HEK293 (cell line): Measurements from ENCODE around the gene CD274.

Source experiments
- CTCF ChIA-PET: fragments of 350-600 bp; formaldehyde crosslinking; extraction: SDS; loops from one replicate; lab custom pipeline; 2021; ENCODE audit warnings: antibody characterized with exemption; lab: Yijun Ruan, JAX
- POLR2A ChIA-PET: fragments of 300-600 bp; formaldehyde crosslinking; extraction: SDS; loops from one replicate; lab custom pipeline; 2020; ENCODE audit warnings: antibody characterized with exemption, inconsistent platforms; lab: Yijun Ruan, JAX
- H3K27ac ChIP-seq: fragments of 200-500 bp; sonication (Bioruptor generic); 2 replicates; pipeline ENCODE4 v1.5.1; 2014; ENCODE audit warnings: low read depth, low read length, control low read depth, inconsistent platforms; ENCODE audit errors: extremely low read depth
- H3K36me3 ChIP-seq, 2 experiments: fragments of 200-500 bp in 1 of 2; sonication (Bioruptor generic) in 1 of 2; 1 replicate in 1 of 2; 2 replicates in 1 of 2; pipeline ENCODE4 v1.5.1; 2014 to 2017; ENCODE audit warnings: inconsistent platforms in 2 of 2, low read length in 2 of 2; ENCODE audit not compliant: control insufficient read depth in 2 of 2, insufficient read depth in 1 of 2
- H3K4me1 ChIP-seq: fragments of 200-500 bp; sonication (Bioruptor generic); 2 replicates; pipeline ENCODE4 v1.5.1; 2014; ENCODE audit warnings: mild to moderate bottlenecking, low read length, inconsistent platforms; ENCODE audit not compliant: control insufficient read depth, insufficient read depth
- H3K4me3 ChIP-seq: 2 replicates; pipeline ENCODE4 v1.5.1; 2011; ENCODE audit warnings: low read depth, mild to moderate bottlenecking, control low read depth, low read length, moderate library complexity
- H3K9me3 ChIP-seq: fragments of 200-500 bp; sonication (Bioruptor generic); 2 replicates; pipeline ENCODE4 v1.5.1; 2014; ENCODE audit warnings: low read depth, low read length, inconsistent platforms; ENCODE audit not compliant: control insufficient read depth, insufficient read depth
- AEBP2 ChIP-seq: fragments of 450-650 bp; formaldehyde crosslinking; IDR thresholded peaks from 2 replicates; pipeline ENCODE4 v1.5.1; 2016; ENCODE audit warnings: missing biosample characterization, missing genetic modification characterization, borderline replicate concordance
- GLIS1 ChIP-seq: fragments of 450-650 bp; formaldehyde crosslinking; IDR thresholded peaks from 2 replicates; pipeline ENCODE4 v1.5.1; 2016; ENCODE audit warnings: missing biosample characterization, missing genetic modification characterization
- KLF1 ChIP-seq: fragments of 450-650 bp; formaldehyde crosslinking; IDR thresholded peaks from 2 replicates; pipeline ENCODE4 v1.5.1; 2016; ENCODE audit warnings: missing biosample characterization, missing genetic modification characterization
- PRDM1 ChIP-seq: fragments of 450-650 bp; formaldehyde crosslinking; IDR thresholded peaks from 2 replicates; pipeline ENCODE4; 2016; ENCODE audit warnings: missing biosample characterization, missing genetic modification characterization
- PRDM6 ChIP-seq: fragments of 450-650 bp; formaldehyde crosslinking; IDR thresholded peaks from 2 replicates; pipeline ENCODE4 v1.5.1; 2017; ENCODE audit warnings: missing biosample characterization, missing genetic modification characterization
- RBAK ChIP-seq: fragments of 450-650 bp; formaldehyde crosslinking; IDR thresholded peaks from 2 replicates; pipeline ENCODE4 v1.5.1; 2016; ENCODE audit warnings: missing biosample characterization, missing genetic modification characterization
- SP7 ChIP-seq: fragments of 450-650 bp; formaldehyde crosslinking; IDR thresholded peaks from 2 replicates; pipeline ENCODE4 v1.5.1; 2016; ENCODE audit warnings: missing biosample characterization, missing genetic modification characterization
- YY1 ChIP-seq: fragments of 450-650 bp; formaldehyde crosslinking; IDR thresholded peaks from 2 replicates; pipeline ENCODE4 v1.5.1; 2018; ENCODE audit warnings: missing biosample characterization, missing genetic modification characterization
- ZBTB10 ChIP-seq: fragments of 450-650 bp; formaldehyde crosslinking; IDR thresholded peaks from 2 replicates; pipeline ENCODE4 v1.5.1; 2016; ENCODE audit warnings: missing biosample characterization, missing genetic modification characterization
- ZNF114 ChIP-seq: fragments of 450-650 bp; formaldehyde crosslinking; IDR thresholded peaks from 2 replicates; pipeline ENCODE4 v1.5.0; 2017; ENCODE audit warnings: missing biosample characterization, missing genetic modification characterization
- ZNF140 ChIP-seq: fragments of 450-650 bp; formaldehyde crosslinking; IDR thresholded peaks from 2 replicates; pipeline ENCODE4 v1.5.1; 2016; ENCODE audit warnings: missing biosample characterization, missing genetic modification characterization
- ZNF184 ChIP-seq: fragments of 450-650 bp; IDR thresholded peaks from 2 replicates; pipeline ENCODE4 v1.5.1; 2018; ENCODE audit warnings: missing biosample characterization, mild to moderate bottlenecking, missing genetic modification characterization
- ZNF248 ChIP-seq: fragments of 450-650 bp; formaldehyde crosslinking; IDR thresholded peaks from 2 replicates; pipeline ENCODE4 v1.5.1; 2017; ENCODE audit warnings: missing biosample characterization, missing genetic modification characterization
- ZNF280C ChIP-seq: fragments of 450-650 bp; formaldehyde crosslinking; IDR thresholded peaks from 2 replicates; pipeline ENCODE4 v1.5.1; 2016; ENCODE audit warnings: missing biosample characterization, missing genetic modification characterization
- ZNF48 ChIP-seq: fragments of 450-650 bp; formaldehyde crosslinking; IDR thresholded peaks from 2 replicates; pipeline ENCODE4 v1.5.1; 2016; ENCODE audit warnings: missing biosample characterization, missing genetic modification characterization
- ZNF501 ChIP-seq: fragments of 450-650 bp; formaldehyde crosslinking; IDR thresholded peaks from 2 replicates; pipeline ENCODE4 v1.5.1; 2016; ENCODE audit warnings: missing biosample characterization, missing genetic modification characterization
- ZNF513 ChIP-seq: fragments of 450-650 bp; IDR thresholded peaks from 2 replicates; pipeline ENCODE4 v1.5.1; 2018; ENCODE audit warnings: missing biosample characterization, missing genetic modification characterization
- ZNF596 ChIP-seq: fragments of 450-650 bp; IDR thresholded peaks from 2 replicates; pipeline ENCODE4 v1.5.0; 2018; ENCODE audit warnings: missing biosample characterization, mild to moderate bottlenecking, missing genetic modification characterization, moderate library complexity
- ZNF660 ChIP-seq: fragments of 450-650 bp; IDR thresholded peaks from 2 replicates; pipeline ENCODE4 v1.5.1; 2018; ENCODE audit warnings: missing biosample characterization, mild to moderate bottlenecking, missing genetic modification characterization
- ZNF76 ChIP-seq: fragments of 450-650 bp; formaldehyde crosslinking; IDR thresholded peaks from 2 replicates; pipeline ENCODE4; 2016; ENCODE audit warnings: low read depth, missing biosample characterization, missing genetic modification characterization, borderline replicate concordance
- ZSCAN16 ChIP-seq: fragments of 450-650 bp; formaldehyde crosslinking; IDR thresholded peaks from 2 replicates; pipeline ENCODE4 v1.5.1; 2016; ENCODE audit warnings: missing biosample characterization, missing genetic modification characterization

The CD274 gene

DNA sequence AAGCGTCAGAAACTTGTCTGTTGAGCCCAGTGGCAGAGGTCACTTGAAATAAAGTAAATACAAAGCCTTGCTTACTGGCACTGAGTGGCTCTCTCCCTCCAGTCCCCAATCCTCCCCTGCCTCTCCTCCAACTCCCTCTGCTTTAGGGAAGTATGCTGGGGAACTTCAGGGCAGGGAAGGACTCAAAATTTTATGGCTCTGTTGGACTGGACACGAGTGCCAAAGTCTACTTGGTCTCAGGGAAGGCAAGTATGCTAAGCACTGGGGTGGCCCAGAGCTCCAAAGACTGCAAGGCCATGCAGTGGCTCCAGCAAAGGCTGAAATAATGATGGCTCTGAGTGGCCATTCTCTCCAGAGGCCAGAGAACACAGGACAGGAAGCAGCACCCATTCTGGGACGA is 22.2 kb upstream of the CD274 start (continued):
- no peak for TF ChIP-seq ZNF596 (tag by site-specific recombination)
- TF ChIP-seq ZNF501 (tag by site-specific recombination) = no peak
- no peak for TF ChIP-seq ZNF140 (tag by site-specific recombination)
- no peak for TF ChIP-seq ZNF76
- TF ChIP-seq ZSCAN16 (tag by site-specific recombination) = no peak
- TF ChIP-seq ZBTB10 = no peak

DNA sequence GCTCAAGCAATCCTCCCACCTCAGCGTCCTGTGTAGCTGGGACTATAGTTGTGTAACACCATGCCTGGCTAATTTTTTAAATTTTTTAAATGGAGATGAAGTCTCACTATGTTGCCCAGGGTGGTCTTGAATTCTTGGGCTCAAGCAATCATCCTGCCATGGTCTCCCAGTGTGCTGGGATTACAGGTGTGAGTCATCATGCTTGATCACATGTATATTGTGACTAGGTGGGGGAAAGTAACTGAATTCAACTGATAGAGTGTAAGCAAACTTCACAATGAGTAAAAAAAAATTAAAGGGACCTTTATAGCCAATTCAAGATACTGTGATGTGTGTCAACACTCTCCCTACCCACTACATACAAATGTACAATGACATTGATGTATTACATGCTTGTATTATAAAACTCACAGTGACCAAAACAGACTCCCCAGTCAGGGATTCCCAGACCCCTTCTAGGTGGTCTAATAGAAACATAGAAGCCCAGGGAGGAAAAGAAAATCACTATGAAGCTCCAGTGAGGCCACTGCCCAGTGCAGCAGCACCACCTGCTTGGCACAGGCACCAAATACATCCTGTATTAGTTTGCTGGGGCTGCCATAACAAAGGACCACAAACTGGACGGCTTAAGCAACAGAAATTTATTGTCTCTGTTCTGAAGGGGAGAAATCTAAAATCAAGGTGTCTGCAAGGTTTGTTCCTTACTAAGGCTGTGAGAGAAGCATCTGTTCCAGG is 21.4 kb upstream of the CD274 start:
- Histone ChIP-seq H3K9me3 (no peaks in the 10 kb centered on the region), H3K4me1 (no peaks in the 10 kb centered on the region), H3K4me3 (no peak overlapping the region), H3K36me3 (peaks cover 0 to 31% of the 10 kb centered on the region in 2 experiments; a peak in 2 of 3 replicates), H3K27ac (no peak overlapping the region)
- ChIA-PET POLR2A (no interaction called here), CTCF (interaction anchor here (0.6 to 2.0 kb wide), 6 partner anchors 161 to 298 kb away, joined by 3 to 8 read pairs (median 4); partner anchors contain the start of gene INSL6)
- no peak for TF ChIP-seq PRDM1 (tag by site-specific recombination)
- TF ChIP-seq GLIS1 = 0 out of 2 replicates have a peak, but pooled peaks have one; percentile 25
- no peak for TF ChIP-seq ZNF184 (tag by site-specific recombination)

GRCh38 chr9:5429873-5430564 is 20.3 kb upstream of the CD274 start:
- ChIA-PET POLR2A (no interaction called here), CTCF (interaction anchor here (0.5 to 2.0 kb wide), 4 partner anchors 13 to 244 kb away, joined by 4 to 8 read pairs (median 6); no protein-coding TSS in a partner anchor)
- Histone ChIP-seq H3K4me1 (no peaks in the 10 kb centered on the region), H3K27ac (no peak overlapping the region), H3K36me3 (peaks cover 0 to 34% of the 10 kb centered on the region in 2 experiments; a peak in 2 of 3 replicates), H3K9me3 (no peaks in the 10 kb centered on the region), H3K4me3 (no peak overlapping the region)
- TF ChIP-seq RBAK = no peak
- no peak for TF ChIP-seq ZNF248 (tag by site-specific recombination)
- TF ChIP-seq ZNF513 = no peak
- TF ChIP-seq AEBP2 (tag by site-specific recombination) = no peak
- no peak for TF ChIP-seq PRDM6 (tag by site-specific recombination)
- TF ChIP-seq KLF1 (tag by site-specific recombination) = no peak
- no peak for TF ChIP-seq ZNF114 (tag by site-specific recombination)
- no peak for TF ChIP-seq YY1
- TF ChIP-seq SP7 = no peak
- TF ChIP-seq ZNF48 (tag by site-specific recombination) = no peak
- no peak for TF ChIP-seq ZNF280C (tag by site-specific recombination)
- no peak for TF ChIP-seq ZNF660 (tag by site-specific recombination)
